HG03103 (cell line): ENCODE data around the gene PSMC5.
"Not testable (repeated sequence)": the region's sequence is repeated elsewhere in the genome, so short reads cannot be mapped to it uniquely, and the experiment has no call there.

ENCODE experiments used
- ATAC-seq: cut with Tn5 transposase; IDR thresholded peaks from one replicate; pipeline ENCODE4 v1.9.1; 2021; ENCODE audit warnings: low read depth; ENCODE audit not compliant: unreplicated experiment

The PSMC5 gene

GRCh38 chr17:63837480-63837879 lies 10.2 kb downstream of the PSMC5 start:
- ATAC-seq = no peak

- ATAC-seq = no peak
Observed at GRCh38 chr17:63837962-63838600, 10.8 kb downstream of the PSMC5 start.

GRCh38 chr17:63838631-63839171 lies 11.5 kb downstream of the PSMC5 start:
- ATAC-seq = no peak

- ATAC-seq = no peak
Observed at GRCh38 chr17:63840591-63841349, 13.5 kb downstream of the PSMC5 start.

GRCh38 chr17:63841350-63842172 lies 14.3 kb downstream of the PSMC5 start:
- no peak for ATAC-seq

GRCh38 chr17:63842173-63842539 lies 14.9 kb downstream of the PSMC5 start:
- ATAC-seq = peak; percentile 16

GRCh38 chr17:63842540-63843386 lies 15.5 kb downstream of the PSMC5 start, which contains the start of gene SMARCD2:
Gene SMARCD2 (minus strand): TSS chr17:63842685. CDS start chr17:63842674, 11 bp downstream.
- peak; percentile 75 for ATAC-seq

- ATAC-seq = not testable (repeated sequence)
Observed at GRCh38 chr17:63843387-63843888, 16.2 kb downstream of the PSMC5 start.

- no peak for ATAC-seq
Observed at GRCh38 chr17:63843910-63844677, 16.9 kb downstream of the PSMC5 start.

- ATAC-seq = no peak
Observed at GRCh38 chr17:63845509-63845908, 18.3 kb downstream of the PSMC5 start.

- no peak for ATAC-seq
Observed at GRCh38 chr17:63847525-63848249, 20.5 kb downstream of the PSMC5 start.

- peak; percentile 87 for ATAC-seq
Observed at GRCh38 chr17:63848834-63849689, 21.8 kb downstream of the PSMC5 start.

- ATAC-seq = no peak
Observed at GRCh38 chr17:63850401-63850800, 23.2 kb downstream of the PSMC5 start.

GRCh38 chr17:63853260-63853659 lies 26.0 kb downstream of the PSMC5 start:
- ATAC-seq = no peak

- ATAC-seq = no peak
Observed at GRCh38 chr17:63854709-63855108, 27.5 kb downstream of the PSMC5 start.

- ATAC-seq = no peak
Observed at GRCh38 chr17:63855185-63855584, 28.0 kb downstream of the PSMC5 start.

- not testable (repeated sequence) for ATAC-seq
Observed at GRCh38 chr17:63856425-63856824, 29.2 kb downstream of the PSMC5 start.

- ATAC-seq = no peak
Observed at GRCh38 chr17:63859257-63859656, 32.0 kb downstream of the PSMC5 start.
